HG03439 (cell line): ENCODE measurements around the gene KAZN.
"Not testable (repeated sequence)": the region's sequence is repeated elsewhere in the genome, so short reads cannot be mapped to it uniquely, and the experiment has no call there.

Experiments used
- ATAC-seq: cut with Tn5 transposase; IDR thresholded peaks from one replicate; pipeline ENCODE4 v1.9.1; 2021; ENCODE audit warnings: mild to moderate bottlenecking, moderate library complexity; ENCODE audit not compliant: unreplicated experiment

KAZN gene

DNA sequence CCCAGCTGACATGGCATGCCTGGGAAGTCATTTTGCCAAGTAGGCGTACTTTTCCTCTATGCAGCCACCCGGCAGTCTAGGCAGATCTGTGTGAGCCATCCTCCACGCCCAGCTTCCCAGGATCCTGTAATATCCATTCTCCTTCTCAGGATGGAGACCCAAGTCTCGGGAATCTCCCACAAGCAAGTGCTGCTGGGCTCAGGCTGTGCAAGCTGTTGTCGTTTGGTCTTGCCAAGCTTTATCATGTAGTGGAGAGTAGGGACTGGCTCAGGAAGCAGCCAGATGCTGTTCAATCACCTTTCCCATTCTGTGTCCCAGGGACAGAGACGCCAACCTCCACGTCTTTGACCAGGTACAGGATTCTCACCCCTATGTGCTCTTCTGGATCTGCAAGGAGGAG lies 363.9 kb downstream of the KAZN start:
- ATAC-seq: no peak

DNA sequence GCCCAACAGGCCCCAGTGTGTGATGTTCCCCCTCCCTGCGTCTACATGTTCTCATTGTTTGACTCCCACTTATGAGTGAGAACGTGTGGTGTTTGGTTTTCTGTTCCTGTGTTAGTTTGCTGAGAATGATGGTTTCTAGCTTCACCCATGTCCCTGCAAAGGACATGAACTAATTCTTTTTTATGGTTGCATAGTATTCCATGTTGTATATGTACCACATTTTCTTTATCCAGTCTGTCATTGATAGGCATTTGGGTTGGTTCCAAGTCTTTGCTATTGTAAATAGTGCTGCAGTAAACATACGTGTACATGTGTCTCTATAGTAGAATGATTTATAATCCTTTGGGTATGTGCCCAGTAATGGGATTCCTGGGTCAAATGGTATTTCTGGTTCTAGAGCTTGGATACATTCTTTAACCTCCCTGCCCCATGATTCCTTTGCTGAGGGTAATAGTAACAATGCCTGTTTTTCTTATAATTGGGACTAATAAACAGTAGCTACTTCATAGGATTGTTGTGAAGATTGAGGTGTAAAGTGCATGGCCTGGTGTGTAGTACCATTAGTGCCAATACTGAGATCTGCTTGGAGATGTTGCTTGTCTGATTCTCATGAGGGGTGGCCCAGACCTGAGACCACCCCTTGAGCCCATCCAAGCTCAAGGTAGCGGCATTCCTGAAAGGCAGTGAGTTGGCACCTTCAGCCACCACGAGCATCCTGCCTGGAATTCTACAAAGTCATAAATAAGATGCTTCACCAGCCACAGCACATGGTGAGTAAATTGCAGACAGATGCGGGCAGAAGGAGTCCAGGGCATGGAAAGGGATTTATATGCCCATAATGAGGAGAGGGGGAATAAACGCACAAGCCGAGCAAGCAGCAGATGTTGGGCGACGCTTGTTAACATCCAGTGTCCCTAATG lies 365.6 kb downstream of the KAZN start:
- not testable (repeated sequence) for ATAC-seq

DNA sequence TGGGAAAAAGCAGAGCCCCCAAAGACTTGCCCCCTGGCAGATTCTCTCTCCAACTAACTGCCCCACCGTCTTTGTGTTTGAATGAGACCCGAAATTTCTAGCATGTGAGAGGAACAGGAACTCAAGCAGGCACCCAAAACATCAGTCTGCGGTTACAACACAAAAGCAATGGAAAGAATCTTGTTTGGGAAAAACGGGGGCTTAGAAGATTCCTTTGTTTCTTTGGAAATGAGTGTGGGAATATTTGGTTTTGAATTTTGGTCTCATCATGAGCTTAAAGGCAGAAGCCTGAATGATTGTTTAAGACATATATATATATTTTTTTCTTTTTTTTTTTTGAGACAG lies 366.2 kb downstream of the KAZN start:
- ATAC-seq: no peak

DNA sequence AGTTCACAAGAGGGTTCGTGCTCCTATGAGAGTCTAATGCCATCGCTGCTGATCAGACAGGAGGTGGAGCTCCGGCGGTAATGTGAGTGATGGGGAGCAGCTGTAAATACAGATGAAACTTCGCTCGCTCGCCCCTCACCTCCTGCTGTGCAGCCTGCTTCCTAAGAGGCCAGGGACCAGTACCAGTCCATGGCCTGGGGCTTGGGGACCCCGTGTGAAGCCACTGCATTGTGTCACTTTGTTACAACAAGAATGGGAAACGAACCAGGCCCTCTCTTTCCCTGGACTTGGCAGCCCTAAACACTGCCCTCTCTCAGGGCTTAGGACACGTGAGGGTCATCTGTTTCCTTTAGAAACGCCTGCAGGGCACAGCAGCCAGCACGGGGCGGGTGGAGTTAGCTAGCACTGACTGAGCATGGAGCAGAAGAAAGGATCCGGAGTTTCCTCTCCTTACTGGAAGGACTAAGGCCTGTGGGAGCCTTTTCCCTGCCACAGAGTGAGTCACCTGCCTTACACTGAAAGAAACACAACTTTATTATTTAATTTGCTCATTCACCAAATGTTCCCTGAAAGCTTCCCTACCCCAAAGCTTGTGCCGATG lies 369.9 kb downstream of the KAZN start:
- no peak for ATAC-seq

DNA sequence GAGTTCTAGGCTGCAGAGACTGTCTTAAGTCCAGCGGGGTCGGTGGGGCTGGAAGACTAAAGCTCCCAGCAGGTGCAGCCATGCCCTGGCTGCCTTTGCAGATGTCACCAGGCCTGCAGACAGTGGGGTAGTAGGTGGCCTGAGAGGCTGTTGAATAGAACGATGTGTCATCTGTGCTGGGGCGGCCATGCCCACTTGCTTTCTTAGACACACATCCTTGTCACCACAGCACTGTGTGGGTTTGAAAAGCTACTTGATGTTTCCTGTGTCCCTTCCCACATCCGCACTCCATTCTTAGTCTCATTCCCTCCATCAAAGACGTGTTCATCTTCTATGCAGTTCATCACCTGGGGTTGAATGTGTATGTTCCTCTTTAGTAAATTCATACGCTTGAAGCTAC lies 370.5 kb downstream of the KAZN start:
- no peak for ATAC-seq

DNA sequence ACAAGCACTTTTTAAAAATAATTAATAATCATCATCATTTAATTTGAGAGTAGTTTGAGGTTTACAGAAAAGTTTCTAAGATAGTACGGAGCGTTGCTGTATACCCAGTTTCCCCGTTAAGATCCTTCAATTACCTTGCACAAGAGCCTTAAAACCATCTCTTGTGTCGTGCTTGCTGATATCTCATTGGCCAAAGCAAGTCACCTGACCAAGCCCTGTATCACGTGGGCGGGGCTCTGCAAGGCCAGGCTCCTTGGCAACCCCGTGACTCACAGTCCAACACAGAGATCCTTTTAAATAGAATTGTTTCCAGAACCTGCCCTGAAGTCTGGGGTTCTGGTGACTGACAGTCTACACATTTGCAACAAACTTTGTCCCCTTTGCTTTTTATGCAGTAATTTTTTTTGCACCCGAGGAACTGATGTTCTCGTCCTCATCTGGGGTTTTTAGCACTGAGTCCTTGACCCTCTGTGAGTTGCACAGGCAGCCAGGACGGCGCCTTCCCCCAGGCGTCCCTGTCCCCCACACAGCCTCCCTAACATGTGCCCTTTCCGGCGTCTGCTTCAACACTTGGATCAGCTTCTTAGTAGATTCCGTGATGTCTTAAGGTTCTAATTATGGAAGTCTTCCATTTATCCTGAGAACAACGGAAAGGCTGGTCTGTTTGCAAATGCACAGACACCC lies 371.8 kb downstream of the KAZN start:
- no peak for ATAC-seq

DNA sequence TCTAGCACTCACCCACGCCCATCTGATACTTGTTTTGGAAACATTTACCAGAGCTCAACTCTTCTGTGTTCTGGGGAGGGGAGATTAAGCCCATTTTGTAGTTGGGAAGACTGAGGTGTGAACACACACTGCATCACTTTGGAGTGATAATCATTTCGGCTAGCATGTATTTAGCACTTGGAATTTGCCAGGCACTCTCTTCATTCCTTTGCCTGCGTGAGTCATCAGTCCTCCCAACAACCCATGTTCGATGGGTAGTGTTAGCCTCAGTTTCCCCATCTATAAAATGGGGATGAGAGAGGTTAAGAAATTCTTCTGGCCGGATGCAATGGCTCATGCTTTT lies 372.3 kb downstream of the KAZN start:
- ATAC-seq: no peak

DNA sequence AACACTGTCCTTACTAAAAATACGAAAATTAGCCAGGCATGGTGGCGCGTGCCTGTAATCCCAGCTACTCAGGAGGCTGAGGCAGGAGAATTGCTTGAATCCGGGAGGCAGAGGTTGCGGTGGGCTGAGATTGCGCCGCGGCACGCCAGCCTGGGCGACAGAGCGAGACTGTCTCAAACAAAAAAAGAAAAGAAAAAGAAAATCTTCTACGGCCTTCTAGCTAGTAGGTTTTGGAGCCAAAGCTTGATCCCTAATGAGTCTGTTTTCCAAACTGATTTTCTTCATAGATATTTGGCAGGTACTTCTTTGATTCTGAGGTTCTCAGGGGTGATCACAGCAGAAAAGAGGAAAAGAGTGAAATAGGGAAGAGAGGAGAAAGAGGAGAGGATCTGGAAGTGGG lies 372.7 kb downstream of the KAZN start:
- ATAC-seq: no peak

DNA sequence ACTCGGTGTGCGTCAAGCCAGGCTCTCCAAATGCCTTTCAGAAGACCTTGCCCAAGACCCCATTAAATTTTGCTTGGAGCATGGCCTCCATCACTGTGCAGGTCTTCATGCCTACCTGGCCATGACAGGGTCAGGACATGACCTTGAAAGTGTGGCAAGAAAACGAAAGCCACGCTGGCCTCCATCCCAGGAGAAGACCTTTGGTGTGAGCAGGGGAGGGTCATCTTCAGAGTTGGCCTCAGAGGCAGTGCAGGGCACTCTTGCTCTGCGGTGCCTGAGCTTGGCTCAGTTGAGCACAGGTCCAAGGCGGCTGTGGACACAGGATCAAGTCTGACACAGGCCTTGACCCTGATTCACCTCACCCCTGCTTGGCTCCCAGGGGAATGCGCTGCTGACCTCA lies 373.6 kb downstream of the KAZN start:
- ATAC-seq: no peak

DNA sequence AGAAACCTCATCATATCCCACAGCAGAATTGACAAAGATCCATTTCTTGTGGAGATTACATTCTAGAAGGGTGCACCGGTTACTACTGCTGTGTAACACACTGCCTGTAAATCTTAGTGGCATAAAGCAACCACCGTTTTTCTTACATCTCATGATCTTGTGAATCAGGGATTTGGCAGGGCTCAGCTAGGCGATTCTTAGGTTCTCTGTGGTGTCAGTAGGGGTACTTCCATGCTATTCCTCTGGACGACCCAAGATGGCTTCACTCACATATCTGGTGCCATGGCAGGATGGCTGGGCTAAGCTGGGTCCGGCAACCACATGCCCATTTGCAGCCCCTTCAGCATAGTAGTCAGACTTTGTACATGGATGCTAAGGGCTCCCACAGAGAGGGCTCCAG lies 375.3 kb downstream of the KAZN start:
- no peak for ATAC-seq

DNA sequence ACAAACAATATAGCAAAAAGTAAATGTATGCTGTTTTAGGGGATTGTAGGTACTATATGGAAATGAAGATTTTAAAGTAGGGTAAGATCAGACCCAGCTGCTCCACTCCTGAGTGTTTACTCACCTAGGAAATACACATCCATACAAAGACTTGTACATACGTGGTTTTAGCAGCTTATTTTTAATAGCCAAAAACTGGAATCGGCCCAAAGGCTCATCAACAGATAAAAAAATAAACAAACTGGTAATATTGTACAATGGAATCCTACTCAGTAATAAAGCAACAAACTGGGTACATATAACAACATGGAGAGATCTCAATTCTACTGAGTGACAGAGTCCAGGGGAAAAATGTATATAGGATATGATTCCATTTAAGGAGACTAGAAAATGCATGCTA lies 375.9 kb downstream of the KAZN start:
- no peak for ATAC-seq

DNA sequence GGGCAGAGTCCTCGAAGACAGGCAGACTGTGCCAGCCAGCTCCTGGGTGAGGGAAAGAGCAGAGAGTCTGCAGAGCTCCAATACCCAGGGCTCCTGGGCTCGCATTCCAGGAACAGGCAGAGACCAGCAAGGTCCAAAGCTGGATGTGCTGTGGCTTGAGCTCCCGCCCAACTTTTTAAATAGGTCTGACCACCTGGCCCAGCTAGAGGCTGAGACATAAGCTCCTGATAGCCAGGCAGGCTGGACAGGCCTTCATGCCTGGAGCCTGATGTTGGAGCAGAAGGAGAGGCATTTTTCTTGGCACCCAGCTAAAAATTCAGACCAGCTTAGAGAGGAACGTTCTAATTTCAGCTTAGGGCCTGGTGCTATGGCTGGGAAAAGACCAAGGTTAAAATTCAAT lies 376.6 kb downstream of the KAZN start:
- ATAC-seq: no peak

DNA sequence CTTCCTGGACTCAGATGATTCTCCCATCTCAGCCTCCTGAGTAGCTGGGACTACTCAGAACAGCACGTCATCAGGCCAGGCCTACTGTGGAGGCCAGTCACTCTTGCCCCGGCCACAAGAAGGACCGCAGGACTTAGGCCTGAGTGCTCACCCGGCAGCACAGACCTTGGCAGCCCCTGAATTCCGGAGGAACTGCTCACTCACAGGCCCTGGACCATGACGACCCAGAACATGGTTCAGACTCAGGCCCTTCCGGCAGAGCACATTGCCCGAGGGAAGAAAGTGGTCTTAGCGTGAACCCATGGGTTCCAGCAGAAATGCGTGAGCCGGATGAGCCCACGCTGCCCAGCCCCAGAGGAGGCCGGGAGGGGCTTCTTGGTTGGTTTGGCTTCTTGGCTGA lies 377.8 kb downstream of the KAZN start:
- ATAC-seq: no peak

DNA sequence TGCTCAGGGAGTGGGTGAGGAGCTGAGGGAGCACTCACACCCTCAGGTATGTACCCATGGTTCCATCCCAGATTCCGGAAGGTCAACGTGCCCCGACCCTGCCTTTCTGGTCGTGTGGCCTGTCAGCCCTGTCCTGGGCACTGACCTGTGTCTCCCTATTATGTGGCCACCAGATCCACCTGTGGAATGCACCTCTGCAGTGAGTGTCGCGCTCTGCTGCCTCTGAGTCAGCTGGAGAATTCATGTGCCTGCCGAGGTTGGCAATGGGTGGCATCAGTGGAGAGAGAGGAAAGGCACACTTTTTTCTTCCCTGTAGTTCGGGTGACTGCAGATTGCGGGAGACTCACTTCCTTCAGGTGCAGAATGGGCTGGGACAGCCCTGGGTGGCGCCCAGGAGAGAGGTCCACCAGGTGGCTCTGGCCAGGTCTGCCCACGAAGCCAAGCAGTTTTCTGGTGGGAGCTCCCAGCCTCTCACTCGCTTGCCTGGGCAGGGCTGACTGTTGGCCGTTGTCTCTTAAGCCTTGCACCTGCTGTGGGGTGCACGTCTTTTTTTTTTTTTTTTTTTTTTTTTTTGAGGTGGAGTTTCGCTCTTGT lies 378.9 kb downstream of the KAZN start:
- no peak for ATAC-seq

DNA sequence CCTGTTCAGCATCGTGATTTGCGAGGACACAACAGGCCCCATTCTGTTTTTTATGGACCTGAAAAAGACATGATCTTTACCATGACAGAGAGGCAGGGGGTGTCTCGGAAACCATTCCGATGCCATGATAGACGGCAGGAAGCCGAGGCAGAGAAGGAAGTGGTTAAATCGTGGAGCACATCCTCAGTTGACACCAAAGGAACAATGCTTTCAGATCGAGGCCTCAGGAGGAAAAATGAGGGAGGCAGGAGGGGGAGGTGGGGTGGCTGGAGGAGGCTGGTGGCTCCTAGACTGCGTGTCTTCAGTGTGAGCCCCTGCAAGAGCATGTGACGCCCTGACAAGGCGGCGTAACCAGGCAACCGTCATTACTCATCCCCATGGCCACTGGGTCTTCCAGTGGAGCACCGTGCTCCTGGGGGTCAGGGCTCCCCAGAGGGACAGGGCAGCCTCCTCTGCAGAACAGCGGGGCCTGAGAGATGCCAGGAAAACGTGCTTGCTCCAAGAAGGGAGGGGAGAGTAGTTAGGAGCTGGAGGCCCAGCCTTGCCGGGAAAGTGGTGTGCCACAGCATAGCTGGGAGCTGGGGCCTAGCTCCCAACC lies 382.2 kb downstream of the KAZN start:
- no peak for ATAC-seq

DNA sequence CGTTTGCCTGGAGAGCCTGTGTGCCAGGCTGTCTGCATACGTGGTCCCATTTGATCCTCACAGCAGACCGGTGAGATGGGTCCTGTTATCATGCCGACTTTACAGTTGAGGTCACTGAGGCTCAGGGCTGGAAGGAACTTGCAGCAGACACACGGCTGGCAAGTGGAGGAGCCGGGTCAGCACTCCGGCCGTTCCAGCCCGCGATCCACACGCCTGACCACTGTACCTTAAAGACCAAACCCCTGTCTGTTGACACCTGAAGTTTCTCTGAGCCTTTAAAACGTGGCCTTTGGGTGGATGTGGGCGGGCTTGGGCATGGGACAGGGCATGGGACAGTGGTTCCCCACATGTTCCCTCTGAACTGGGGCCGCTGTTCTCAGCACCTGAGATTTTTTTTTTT lies 383.5 kb downstream of the KAZN start:
- ATAC-seq: no peak

DNA sequence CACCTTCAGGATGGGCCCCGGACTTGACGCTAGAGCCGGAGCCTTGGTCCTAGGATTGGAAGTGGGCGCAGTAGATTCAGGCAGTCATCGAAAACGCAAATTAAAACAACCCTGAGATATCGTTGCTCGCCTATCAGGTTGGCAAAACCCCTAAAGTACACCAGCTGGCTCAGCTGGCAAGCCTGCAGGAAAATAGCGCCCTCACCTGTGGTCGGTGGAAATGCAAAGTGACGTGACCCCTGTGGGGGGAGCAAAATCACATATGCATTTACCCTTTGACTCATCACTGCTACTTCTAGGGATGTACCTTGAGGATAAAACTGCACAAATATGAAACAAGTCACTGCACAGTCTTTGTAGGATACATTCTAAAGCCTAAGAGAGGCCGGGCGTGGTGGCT lies 384.8 kb downstream of the KAZN start:
- ATAC-seq: no peak

DNA sequence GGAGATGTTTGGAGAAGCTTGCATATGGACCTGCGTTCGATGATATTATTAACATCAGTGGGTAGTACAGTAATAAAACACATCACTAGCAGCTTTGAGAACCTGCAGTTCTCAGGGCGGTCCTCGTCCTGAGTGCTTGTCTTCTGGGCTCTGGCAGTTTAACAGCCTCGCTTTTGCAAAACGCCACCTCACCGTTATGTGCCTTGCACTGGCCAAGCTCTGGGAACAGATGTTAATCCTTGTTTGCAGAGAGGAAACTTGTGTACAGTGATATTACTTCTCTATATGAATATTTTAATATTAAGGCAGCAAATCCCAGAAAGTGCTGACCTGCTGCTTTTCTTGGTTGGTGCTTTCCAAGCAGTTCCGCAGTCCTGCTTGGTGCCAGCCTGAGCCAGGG lies 387.7 kb downstream of the KAZN start:
- ATAC-seq: no peak

DNA sequence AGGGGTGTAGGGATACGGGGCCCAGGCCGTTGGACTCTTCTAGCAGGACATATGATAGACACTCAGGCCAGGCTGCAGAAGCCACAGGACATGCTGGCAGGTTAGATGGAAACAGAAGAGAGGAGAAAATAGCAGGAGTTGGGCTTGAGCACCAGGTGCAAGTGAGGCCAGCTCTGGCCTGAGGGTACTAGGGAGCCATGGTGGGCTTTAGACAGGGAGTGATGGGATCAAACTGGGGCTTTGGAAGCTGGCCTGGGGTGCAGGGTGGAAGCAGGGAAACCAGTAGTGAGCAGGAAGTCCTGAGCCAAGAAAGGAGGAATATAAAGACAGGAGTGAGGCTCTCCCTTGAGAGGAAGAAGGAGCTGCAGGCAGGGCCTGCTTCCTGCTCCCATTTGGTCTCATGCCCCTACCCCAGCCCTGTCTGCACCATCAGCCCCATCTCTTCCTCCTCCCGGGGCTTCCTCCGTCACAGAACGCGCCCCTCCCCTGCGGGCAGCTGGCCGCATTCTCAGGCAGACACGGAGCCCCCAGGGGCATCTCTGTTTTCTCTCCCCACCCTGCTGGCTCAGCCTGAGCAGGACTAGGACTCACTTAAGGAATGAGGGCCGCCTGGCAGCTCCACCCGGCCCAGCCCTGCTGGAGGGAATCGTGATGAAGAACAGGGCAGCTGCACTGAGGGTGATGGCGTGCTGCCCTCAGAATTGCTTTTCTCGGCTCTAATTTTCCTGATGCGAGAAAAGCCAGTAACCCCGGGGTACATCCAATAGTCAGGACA lies 389.5 kb downstream of the KAZN start:
- no peak for ATAC-seq

DNA sequence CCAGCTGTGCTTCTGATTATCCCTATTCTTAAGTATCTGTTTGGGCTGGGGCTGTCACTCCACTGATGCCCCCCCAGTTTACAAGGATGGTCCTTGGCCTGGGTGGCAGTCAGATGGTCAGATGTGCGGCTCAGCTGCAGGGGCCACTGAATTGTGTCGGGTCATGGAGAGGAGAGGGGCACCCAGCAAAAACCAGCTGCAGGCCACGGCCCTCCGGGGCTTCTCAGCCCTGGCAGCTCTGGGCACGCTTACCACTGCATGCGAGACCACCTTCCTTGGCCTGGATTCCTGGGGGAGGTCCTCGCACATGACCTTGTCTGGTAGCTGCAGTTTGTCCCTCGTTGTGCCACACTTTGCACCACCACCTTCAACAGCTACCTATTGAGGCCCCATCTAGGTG lies 390.2 kb downstream of the KAZN start:
- no peak for ATAC-seq
